AG04450 (cell line): ENCODE data around the gene EPHX1. TPM values are rescaled to one million over a fixed set of nuclear protein-coding genes. Genes with fewer than 3 reads are reported as not detected.

Experiments
- CTCF ChIA-PET: fragments of 300-600, 350-600 bp; formaldehyde crosslinking; extraction: SDS; loops from one replicate; lab custom pipeline; 2022; ENCODE audit warnings: antibody characterized with exemption, inconsistent platforms; lab: Charles Lee
- POLR2A ChIA-PET: fragments of 350-600 bp; formaldehyde crosslinking; extraction: SDS; loops from one replicate; lab custom pipeline; 2021; ENCODE audit warnings: antibody characterized with exemption, inconsistent platforms; lab: Yijun Ruan, JAX
- DNase-seq: peaks from one replicate; pipeline ENCODE4 v3.0.0-alpha.2; 2011; ENCODE audit warnings: low read depth, low spot score
- H3K27ac ChIP-seq: one replicate; pipeline ENCODE4 v1.5.1; 2012; ENCODE audit warnings: low read depth, low read length, control low read depth
- H3K27me3 ChIP-seq: one replicate; pipeline ENCODE4 v1.6.0; 2012; ENCODE audit warnings: low read length; ENCODE audit not compliant: control insufficient read depth, insufficient read depth
- H3K4me3 ChIP-seq: 2 replicates; pipeline ENCODE4 v1.5.1; 2011; ENCODE audit warnings: mild to moderate bottlenecking, low read depth, low read length, control low read depth
- H3K9me3 ChIP-seq: 2 replicates; pipeline ENCODE4 v1.5.1; 2012; ENCODE audit warnings: low read length; ENCODE audit not compliant: control insufficient read depth, insufficient read depth
- CTCF ChIP-seq: IDR thresholded peaks from 2 replicates; pipeline ENCODE4 v1.5.1; 2011; ENCODE audit warnings: low read depth, low read length, control low read depth, inconsistent platforms
- polyA plus RNA-seq: library from polyadenylated mRNA; depleted of rRNA; stranded (reverse); fragments of >200 nt; gene quantifications from 2 replicates; pipeline ENCODE4 v1.2.3, GENCODE V29; 2011

The EPHX1 gene
- polyA plus RNA-seq, 1 experiment = 41.3 TPM

GRCh38 chr1:225863167-225863566 lies 53.2 kb downstream of the EPHX1 start:
- DNase-seq = no peak

GRCh38 chr1:225865514-225865913 lies 55.6 kb downstream of the EPHX1 start:
- CTCF ChIA-PET = interaction anchor here (1.0 kb wide), 1 partner anchor 391 kb away, joined by 4 read pairs; no protein-coding TSS in a partner anchor
- no peaks in the 10 kb centered on the region for H3K9me3 ChIP-seq
- TF ChIP-seq CTCF = no peak
- no peaks in the 10 kb centered on the region for H3K27me3 ChIP-seq
- H3K4me3 ChIP-seq = no peak overlapping the region
- no peak for DNase-seq
- POLR2A ChIA-PET = no interaction called here
- peak overlapping the region; percentile 31 for H3K27ac ChIP-seq

More at GRCh38 chr1:225863167-225863566, 53.2 kb downstream of the EPHX1 start:
- ChIA-PET POLR2A (no interaction called here), CTCF (no interaction called here)
- H3K4me3 ChIP-seq = no peak overlapping the region
- H3K9me3 ChIP-seq = no peaks in the 10 kb centered on the region
- no peak overlapping the region for H3K27ac ChIP-seq
- H3K27me3 ChIP-seq = no peaks in the 10 kb centered on the region
- TF ChIP-seq CTCF = no peak

DNA sequence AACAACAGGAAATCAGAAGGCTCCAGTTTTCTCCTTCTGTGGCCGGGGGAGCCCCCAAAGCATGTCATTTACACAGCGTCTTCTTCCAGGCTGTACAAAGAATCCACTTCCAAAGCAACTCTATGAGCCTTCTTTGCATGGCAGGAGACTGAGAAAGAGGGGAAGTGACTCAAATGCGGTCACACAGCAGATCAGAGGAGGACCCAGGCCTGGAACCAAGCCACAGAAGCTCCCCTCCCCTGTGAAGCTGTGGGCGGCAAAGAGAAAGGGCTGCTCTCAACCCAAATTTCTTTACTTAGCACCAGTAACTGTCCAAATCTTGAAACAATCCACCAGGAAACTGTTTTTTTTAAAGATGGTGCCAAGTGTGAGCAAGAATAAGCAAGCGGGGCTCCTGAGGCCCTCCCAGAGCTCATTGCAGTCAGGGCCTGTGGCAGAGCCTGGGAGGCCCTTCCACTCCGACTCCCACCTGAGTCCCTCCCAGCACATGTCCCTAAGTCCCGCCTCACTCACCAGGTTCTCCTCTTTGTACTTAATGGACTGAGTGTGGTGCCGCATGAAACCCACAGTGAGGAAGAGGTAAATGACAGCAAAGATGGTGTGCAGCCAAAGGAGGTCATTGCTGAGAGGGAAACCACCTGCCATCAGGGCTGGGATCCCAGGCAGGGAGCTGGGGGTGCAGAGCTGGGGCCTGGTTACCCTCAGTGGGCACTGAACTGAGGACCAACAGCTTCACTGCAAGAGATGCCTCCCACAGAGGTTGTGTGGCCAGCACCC lies 56.3 kb downstream of the EPHX1 start:
- peak overlapping the region; percentile 57 for H3K27ac ChIP-seq

GRCh38 chr1:225866981-225867380 lies 57.1 kb downstream of the EPHX1 start:
- Histone ChIP-seq H3K27me3 (no peaks in the 10 kb centered on the region), H3K9me3 (no peaks in the 10 kb centered on the region), H3K4me3 (no peak overlapping the region), H3K27ac (no peak overlapping the region)
- no peak for TF ChIP-seq CTCF
- ChIA-PET POLR2A (interaction anchor here (1.3 kb wide), 1 partner anchor 15 kb away, joined by 5 read pairs; the partner anchor contains the start of gene TMEM63A), CTCF (interaction anchor here (0.6 kb wide), 1 partner anchor 121 kb away, joined by 3 read pairs; no protein-coding TSS in a partner anchor)
- no peak for DNase-seq

More for the DNA sequence above, 56.3 kb downstream of the EPHX1 start:
- ChIA-PET POLR2A (interaction anchor here (1.3 kb wide), 1 partner anchor 16 kb away, joined by 5 read pairs; the partner anchor contains the start of gene TMEM63A), CTCF (interaction anchor here (0.6 to 0.9 kb wide), 2 partner anchors 11 to 121 kb away, joined by 3 to 4 read pairs; no protein-coding TSS in a partner anchor)
- Histone ChIP-seq H3K9me3 (no peaks in the 10 kb centered on the region), H3K27me3 (no peaks in the 10 kb centered on the region), H3K4me3 (no peak overlapping the region)
- DNase-seq = peak; percentile 30
- no peak for TF ChIP-seq CTCF
